HCT116 (cell line): Measurements from ENCODE around the gene DLX4. TPM values are rescaled to one million over a fixed set of nuclear protein-coding genes. Genes with fewer than 3 reads are reported as not detected.

Source experiments
- ATAC-seq: fragments of 200-7000 bp; cut with Tn5 transposase; 2 replicates; pipeline ENCODE4 v1.9.1; 2020; ENCODE audit warnings: mild to moderate bottlenecking, moderate library complexity
- BruUV-seq: library from RNA; stranded (reverse); fragments of 400-500 nt; replicated peaks from 2 replicates; lab custom pipeline; 2021; lab: Mats Ljungman, UMichigan
- CTCF ChIA-PET: fragments of 300-600 bp; sonication (Branson Sonifier 250); formaldehyde crosslinking; loops from one replicate; lab custom pipeline; 2021; ENCODE audit warnings: antibody characterized with exemption; lab: Charles Lee
- POLR2A ChIA-PET: fragments of 300-600, 350-600 bp; sonication (Branson Sonifier 250); formaldehyde crosslinking; loops from one replicate; lab custom pipeline; 2021; ENCODE audit warnings: antibody characterized with exemption; lab: Charles Lee
- RAD21 ChIA-PET, 2 experiments: fragments of 300-600 bp; sonication (Branson Sonifier 250); formaldehyde crosslinking; loops; one replicate each; lab custom pipeline; 2023; ENCODE audit warnings: low total read pairs in 2 of 2; ENCODE audit not compliant: uncharacterized antibody in 2 of 2, unreplicated experiment in 2 of 2, low non-redundant PET in 1 of 2; lab: Charles Lee
- DNase-seq: peaks from one replicate; pipeline ENCODE4 v3.0.0-alpha.2; 2010; ENCODE audit warnings: low read depth, low spot score
- H2AFZ ChIP-seq: fragments of 200-600 bp; shearing (Covaris generic), sonication (generic); 2 replicates; pipeline ENCODE4 v1.6.1; 2017; ENCODE audit warnings: low read depth, mixed run types, mixed read lengths, antibody characterized with exemption, low read length; ENCODE audit not compliant: poor library complexity, severe bottlenecking
- H3K27ac ChIP-seq: 2 replicates; pipeline ENCODE4 v1.5.1; 2012; ENCODE audit warnings: low read depth, low read length
- H3K27me3 ChIP-seq: fragments of 200-600 bp; sonication (generic); 2 replicates; pipeline ENCODE4 v1.6.1; 2016; ENCODE audit warnings: mixed run types, low read length, mixed read lengths; ENCODE audit not compliant: insufficient read depth
- H3K36me3 ChIP-seq, 2 experiments: fragments of 200-500 bp in 1 of 2; fragments of 200-600 bp in 1 of 2; sonication (Bioruptor generic) in 1 of 2; sonication (generic) in 1 of 2; 2 replicates each; pipeline versions ENCODE4 v1.5.1 to v1.6.1; 2014 to 2016; ENCODE audit warnings: low read length in 2 of 2, inconsistent platforms in 1 of 2, mixed read lengths in 1 of 2, mixed run types in 1 of 2; ENCODE audit not compliant: insufficient read depth in 2 of 2, control insufficient read depth in 1 of 2
- H3K4me1 ChIP-seq, 2 experiments: fragments of 200-600 bp in 1 of 2; sonication (generic) in 1 of 2; 2 replicates each; pipeline versions ENCODE4 v1.5.1 to v1.6.1; 2012 to 2017; ENCODE audit warnings: low read length in 2 of 2, inconsistent platforms in 1 of 2, mild to moderate bottlenecking in 1 of 2, mixed read lengths in 1 of 2, mixed run types in 1 of 2, moderate library complexity in 1 of 2; ENCODE audit not compliant: insufficient read depth in 2 of 2, control insufficient read depth in 1 of 2
- H3K4me2 ChIP-seq: fragments of 200-600 bp; sonication (generic); 2 replicates; pipeline ENCODE4 v1.6.1; 2017; ENCODE audit warnings: mixed run types, low read length, mixed read lengths
- H3K4me3 ChIP-seq, 2 experiments: fragments of 200-600 bp in 1 of 2; sonication (generic) in 1 of 2; replicated peaks in 1 of 2; 2 replicates each; pipeline ENCODE4 v1.5.1; 2011 to 2016; ENCODE audit warnings: low read length in 2 of 2, control low read depth in 1 of 2, low read depth in 1 of 2, mild to moderate bottlenecking in 1 of 2, mixed read lengths in 1 of 2, mixed run types in 1 of 2
- H3K79me2 ChIP-seq: fragments of 200-600 bp; sonication (generic); 2 replicates; pipeline ENCODE4 v1.6.1; 2017; ENCODE audit warnings: mild to moderate bottlenecking, mixed run types, low read length, moderate library complexity, mixed read lengths; ENCODE audit not compliant: insufficient read depth
- H3K9ac ChIP-seq: fragments of 200-600 bp; sonication (generic); 2 replicates; pipeline ENCODE4 v1.6.1; 2016; ENCODE audit warnings: low read length, mixed read lengths
- H3K9me2 ChIP-seq: fragments of 200-600 bp; sonication (generic), shearing (Covaris generic); 2 replicates; pipeline ENCODE4 v1.6.1; 2017; ENCODE audit warnings: mixed run types, mild to moderate bottlenecking, moderate library complexity; ENCODE audit not compliant: insufficient read depth
- H3K9me3 ChIP-seq, 2 experiments: fragments of 200-500 bp in 1 of 2; fragments of 200-600 bp in 1 of 2; sonication (Bioruptor generic) in 1 of 2; sonication (generic) in 1 of 2; 2 replicates each; pipeline ENCODE4 v1.6.1; 2014 to 2017; ENCODE audit warnings: low read length in 2 of 2, mixed read lengths in 2 of 2, inconsistent platforms in 1 of 2, low read depth in 1 of 2, mild to moderate bottlenecking in 1 of 2, mixed run types in 1 of 2, moderate library complexity in 1 of 2; ENCODE audit not compliant: control insufficient read depth in 1 of 2, insufficient read depth in 1 of 2
- H4K20me1 ChIP-seq: fragments of 200-600 bp; sonication (generic), shearing (Covaris generic); 2 replicates; pipeline ENCODE4 v1.6.1; 2017; ENCODE audit warnings: mixed run types, mild to moderate bottlenecking, moderate library complexity; ENCODE audit not compliant: insufficient read depth
- CEBPB ChIP-seq: IDR thresholded peaks from 2 replicates; pipeline ENCODE4 v1.6.1; 2012; ENCODE audit warnings: low read depth
- CTCF ChIP-seq, 3 experiments: fragments of 200-600 bp in 1 of 3; sonication (generic) in 1 of 3; IDR thresholded peaks in 2 of 3; conservative IDR thresholded peaks in 1 of 3; 2 replicates each; pipeline ENCODE4 v1.5.1; 2012 to 2017; ENCODE audit warnings: low read depth in 2 of 3, low read length in 2 of 3, antibody characterized with exemption in 1 of 3, borderline replicate concordance in 1 of 3, control low read depth in 1 of 3, mild to moderate bottlenecking in 1 of 3, mixed read lengths in 1 of 3, mixed run types in 1 of 3, moderate library complexity in 1 of 3; ENCODE audit not compliant: insufficient read depth in 1 of 3
- ELF1 ChIP-seq: IDR thresholded peaks from 2 replicates; pipeline ENCODE4 v1.6.1; 2012; ENCODE audit warnings: low read depth, borderline replicate concordance
- EZH2 ChIP-seq: fragments of 200-600 bp; sonication (generic); IDR thresholded peaks from 2 replicates; pipeline ENCODE4 v1.6.1; 2017; ENCODE audit warnings: antibody characterized with exemption, mixed run types
- EZH2phosphoT487 ChIP-seq: fragments of 200-600 bp; IDR thresholded peaks from 2 replicates; pipeline ENCODE4 v1.6.1; 2018; ENCODE audit warnings: antibody characterized with exemption, borderline replicate concordance
- FOSL1 ChIP-seq: IDR thresholded peaks from 2 replicates; pipeline ENCODE4 v1.6.1; 2012; ENCODE audit warnings: low read depth
- JUND ChIP-seq: IDR thresholded peaks from 2 replicates; pipeline ENCODE4 v1.6.1; 2012
- MAX ChIP-seq: IDR thresholded peaks from 2 replicates; pipeline ENCODE4 v1.6.1; 2012
- POLR2A ChIP-seq: IDR thresholded peaks from 2 replicates; pipeline ENCODE4 v1.7.0; 2011; ENCODE audit warnings: borderline replicate concordance; ENCODE audit not compliant: insufficient read depth, insufficient read length; ENCODE audit errors: extremely low read depth
- RAD21 ChIP-seq: IDR thresholded peaks from 2 replicates; pipeline ENCODE4 v1.6.1; 2012; ENCODE audit warnings: low read depth, mild to moderate bottlenecking
- REST ChIP-seq: IDR thresholded peaks from 2 replicates; pipeline ENCODE4 v1.6.1; 2012; ENCODE audit warnings: low read depth
- SRF ChIP-seq: IDR thresholded peaks from 2 replicates; pipeline ENCODE4 v1.6.1; 2012; ENCODE audit warnings: low read depth
- YY1 ChIP-seq: IDR thresholded peaks from 2 replicates; pipeline ENCODE4 v1.6.1; 2011; ENCODE audit warnings: low read length, low read depth, moderate library complexity, mild to moderate bottlenecking; ENCODE audit not compliant: insufficient replicate concordance; ENCODE audit errors: extremely low read depth
- ZBTB33 ChIP-seq: IDR thresholded peaks from 2 replicates; pipeline ENCODE4 v1.6.1; 2011; ENCODE audit warnings: mild to moderate bottlenecking, low read length, moderate library complexity; ENCODE audit not compliant: insufficient replicate concordance; ENCODE audit errors: extremely low read depth
- ZFX ChIP-seq: fragments of 450-650 bp; IDR thresholded peaks from 2 replicates; pipeline ENCODE4 v1.6.1; 2017
- ZNF274 ChIP-seq: fragments of 200-500 bp; sonication (Bioruptor generic); IDR thresholded peaks from 2 replicates; pipeline ENCODE4 v1.6.1; 2014; ENCODE audit warnings: mild to moderate bottlenecking, low read depth, low read length, inconsistent platforms
- intact Hi-C: fragments of 100-400 bp; cut with micrococcal nuclease; formaldehyde crosslinking; loops from 2 replicates; pipeline ENCODE4 v1.10.0; 2022
- total RNA-seq: library from RNA; stranded (reverse); gene quantifications from one replicate; pipeline ENCODE4 v1.2.1, GENCODE V29; 2021; ENCODE audit not compliant: unreplicated experiment

Gene DLX4
- total RNA-seq, 1 experiment from 2014 or later, result 14.0 TPM

GRCh38 chr17:50009282-50009681, 40.3 kb downstream of the DLX4 start (continued):
- no peak for TF ChIP-seq ZBTB33
- no peak for TF ChIP-seq JUND
- no peak for TF ChIP-seq CTCF (IDR thresholded peaks at IDR 0.05 in 2 of 3, conservative IDR thresholded peaks at IDR 0.05 in 1 of 3; ENCODE audit: borderline replicate concordance in 1 of 3, insufficient read depth in 1 of 3, low read depth in 2 of 3, low read length in 2 of 3)

- Histone ChIP-seq H3K4me2 (no peak overlapping the region), H2AFZ (no peak overlapping the region), H4K20me1 (no peaks in the 10 kb centered on the region), H3K36me3 (no peaks in the 10 kb centered on the region), H3K4me1 (no peaks in the 10 kb centered on the region), H3K9me3 (peaks cover 18 to 24% of the 10 kb centered on the region in 2 experiments; a peak in 3 of 4 replicates), H3K27me3 (no peaks in the 10 kb centered on the region), H3K9ac (no peak overlapping the region), H3K4me3 (no peak overlapping the region), H3K9me2 (no peaks in the 10 kb centered on the region), H3K79me2 (no peaks in the 10 kb centered on the region), H3K27ac (no peak overlapping the region)
- intact Hi-C loops, result no loop called here
- ATAC-seq (no peak), DNase-seq (no peak)
- CTCF ChIA-PET, result no interaction called here
- no TSS peak for BruUV-seq
- POLR2A ChIA-PET, result no interaction called here
- RAD21 ChIA-PET, result no interaction called here
- TF ChIP-seq EZH2, result no peak
- no peak for TF ChIP-seq CEBPB
- no peak for TF ChIP-seq EZH2phosphoT487
- no peak for TF ChIP-seq ZNF274
- no peak for TF ChIP-seq ELF1
- no peak for TF ChIP-seq RAD21
- TF ChIP-seq POLR2A, result no peak
- TF ChIP-seq REST, result no peak
- TF ChIP-seq JUND, result no peak
- TF ChIP-seq SRF, result no peak
- no peak for TF ChIP-seq ZFX
- TF ChIP-seq CTCF (IDR thresholded peaks at IDR 0.05 in 2 of 3, conservative IDR thresholded peaks at IDR 0.05 in 1 of 3; ENCODE audit: borderline replicate concordance in 1 of 3, insufficient read depth in 1 of 3, low read depth in 2 of 3, low read length in 2 of 3), result no peak
- TF ChIP-seq MAX, result no peak
- TF ChIP-seq YY1, result no peak
- no peak for TF ChIP-seq FOSL1
Observed at GRCh38 chr17:50013079-50013478, 44.1 kb downstream of the DLX4 start.
